Gastrocnemius medialis (tissue), 4 donors: ENCODE results near the gene NFAT5.

ENCODE experiments used
- POLR2A ChIP-seq, 2 donors: fragments of 450-650 bp; IDR thresholded peaks; one replicate each; pipeline ENCODE4 v1.6.1; 2017; ENCODE audit warnings: antibody characterized with exemption in 2 of 2, mild to moderate bottlenecking in 2 of 2, moderate library complexity in 2 of 2
- TF ChIP-seq, protein P1 (sequence below), 5 experiments: fragments of 450-650 bp in 3 of 5; fragments of 200-600 bp in 2 of 5; sonication (generic) in 2 of 5; IDR thresholded peaks in 4 of 5; conservative IDR thresholded peaks in 1 of 5; 1 replicate in 4 of 5; 2 replicates in 1 of 5; pipeline ENCODE4 v1.5.1; 2016 to 2019; ENCODE audit warnings: antibody characterized with exemption in 5 of 5, mild to moderate bottlenecking in 3 of 5, moderate library complexity in 3 of 5

DNA sequence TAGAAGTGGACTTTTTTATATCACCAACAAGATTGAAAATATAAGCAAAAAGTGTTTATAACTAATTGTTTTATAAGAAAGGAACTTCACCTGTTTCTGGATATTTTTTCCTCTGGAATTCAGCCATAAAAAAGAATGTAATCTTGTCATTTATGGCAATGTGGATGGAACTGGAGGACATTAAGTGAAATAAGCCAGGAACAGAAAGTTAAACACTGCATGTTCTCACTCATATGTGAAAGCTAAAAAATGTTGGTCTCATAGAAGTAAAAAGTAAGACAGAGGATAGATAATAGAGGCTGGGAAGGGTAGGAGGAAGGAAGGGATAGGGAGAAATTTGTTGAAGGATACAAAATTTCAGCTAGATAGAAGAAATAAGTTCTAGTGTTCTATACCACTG lies 67.6 kb downstream of the NFAT5 start:
- TF ChIP-seq, protein P1, sequence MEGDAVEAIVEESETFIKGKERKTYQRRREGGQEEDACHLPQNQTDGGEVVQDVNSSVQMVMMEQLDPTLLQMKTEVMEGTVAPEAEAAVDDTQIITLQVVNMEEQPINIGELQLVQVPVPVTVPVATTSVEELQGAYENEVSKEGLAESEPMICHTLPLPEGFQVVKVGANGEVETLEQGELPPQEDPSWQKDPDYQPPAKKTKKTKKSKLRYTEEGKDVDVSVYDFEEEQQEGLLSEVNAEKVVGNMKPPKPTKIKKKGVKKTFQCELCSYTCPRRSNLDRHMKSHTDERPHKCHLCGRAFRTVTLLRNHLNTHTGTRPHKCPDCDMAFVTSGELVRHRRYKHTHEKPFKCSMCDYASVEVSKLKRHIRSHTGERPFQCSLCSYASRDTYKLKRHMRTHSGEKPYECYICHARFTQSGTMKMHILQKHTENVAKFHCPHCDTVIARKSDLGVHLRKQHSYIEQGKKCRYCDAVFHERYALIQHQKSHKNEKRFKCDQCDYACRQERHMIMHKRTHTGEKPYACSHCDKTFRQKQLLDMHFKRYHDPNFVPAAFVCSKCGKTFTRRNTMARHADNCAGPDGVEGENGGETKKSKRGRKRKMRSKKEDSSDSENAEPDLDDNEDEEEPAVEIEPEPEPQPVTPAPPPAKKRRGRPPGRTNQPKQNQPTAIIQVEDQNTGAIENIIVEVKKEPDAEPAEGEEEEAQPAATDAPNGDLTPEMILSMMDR (IDR thresholded peaks at IDR 0.05 in 4 of 5, conservative IDR thresholded peaks at IDR 0.05 in 1 of 5): no peak
- no peak for TF ChIP-seq POLR2A (IDR thresholded peaks at IDR 0.05)
